ENCODE results near the gene TNFRSF6B. TPM values are rescaled to one million over a fixed set of nuclear protein-coding genes. Genes with fewer than 3 reads are reported as not detected.

TNFRSF6B gene
- total and polyA plus RNA-seq, 2 donors (not counting 1 experiment from before 2014, with no cell fraction given) = 3.8 to 35.2 TPM

- Histone ChIP-seq H3K36me3 (ENCODE audit: control insufficient read depth, insufficient read depth, low read length) (peaks cover 31% of the 10 kb centered on the region), H3K9ac (ENCODE audit: insufficient read depth, low read length) (no peak overlapping the region), H3K27ac (ENCODE audit: insufficient read depth, low read length) (no peak overlapping the region), H3K4me2 (ENCODE audit: extremely low read depth, insufficient read depth, low read length) (no peak overlapping the region), H2AFZ (ENCODE audit: low read length) (no peak overlapping the region), H3K4me1 (ENCODE audit: control insufficient read depth, extremely low read depth, insufficient read depth, low read length) (peaks cover 19% of the 10 kb centered on the region), H3K4me3 (replicated peaks in 1 of 4; ENCODE audit: control extremely low read depth in 1 of 4, insufficient read depth in 1 of 4, low read depth in 3 of 4, low read length in 4 of 4) (no peak overlapping the region), H3K9me3 (ENCODE audit: control insufficient read depth, insufficient read depth, low read depth, low read length) (no peaks in the 10 kb centered on the region), H3K27me3 (ENCODE audit: control insufficient read depth, insufficient read depth, low read length) (no peaks in the 10 kb centered on the region), H4K20me1 (ENCODE audit: control insufficient read depth, extremely low read depth, insufficient read depth, low read length) (no peaks in the 10 kb centered on the region), H3K79me2 (ENCODE audit: control insufficient read depth, insufficient read depth, low read length) (peaks cover 3% of the 10 kb centered on the region)
- no peak for TF ChIP-seq CTCF (conservative IDR thresholded peaks at IDR 0.05 in 1 of 2, IDR thresholded peaks at IDR 0.05 in 1 of 2; ENCODE audit: low read depth in 1 of 2, low read length in 2 of 2)
- no peak for DNase-seq (ENCODE audit: low read depth in 2 of 2)
These were observed 2.5 kb upstream of the TNFRSF6B start for GRCh38 chr20:63693733-63694583.

- no peak for TF ChIP-seq CTCF (conservative IDR thresholded peaks at IDR 0.05 in 1 of 2, IDR thresholded peaks at IDR 0.05 in 1 of 2; ENCODE audit: low read depth in 1 of 2, low read length in 2 of 2)
- no peak for TF ChIP-seq EZH2 (IDR thresholded peaks at IDR 0.05; ENCODE audit: low read length, missing control alignments)
- H3K27ac ChIP-seq (ENCODE audit: insufficient read depth, low read length) = no peak overlapping the region
These were observed 1.6 kb upstream of the TNFRSF6B start for GRCh38 chr20:63694584-63695423.

More at GRCh38 chr20:63694584-63695423, 1.6 kb upstream of the TNFRSF6B start:
- Histone ChIP-seq H3K79me2 (ENCODE audit: control insufficient read depth, insufficient read depth, low read length) (peaks cover 3% of the 10 kb centered on the region), H3K9ac (ENCODE audit: insufficient read depth, low read length) (no peak overlapping the region), H2AFZ (ENCODE audit: low read length) (no peak overlapping the region), H3K36me3 (ENCODE audit: control insufficient read depth, insufficient read depth, low read length) (peaks cover 27% of the 10 kb centered on the region), H3K27me3 (ENCODE audit: control insufficient read depth, insufficient read depth, low read length) (no peaks in the 10 kb centered on the region), H3K4me2 (ENCODE audit: extremely low read depth, insufficient read depth, low read length) (no peak overlapping the region), H3K9me3 (ENCODE audit: control insufficient read depth, insufficient read depth, low read depth, low read length) (no peaks in the 10 kb centered on the region), H3K4me1 (ENCODE audit: control insufficient read depth, extremely low read depth, insufficient read depth, low read length) (peaks cover 28% of the 10 kb centered on the region), H3K4me3 (replicated peaks in 1 of 4; ENCODE audit: control extremely low read depth in 1 of 4, insufficient read depth in 1 of 4, low read depth in 3 of 4, low read length in 4 of 4) (no peak overlapping the region), H4K20me1 (ENCODE audit: control insufficient read depth, extremely low read depth, insufficient read depth, low read length) (no peaks in the 10 kb centered on the region)
- DNase-seq (ENCODE audit: low read depth in 2 of 2) = no peak

All from fibroblast of lung (primary cell).